NCI-H82 (cell line): ENCODE data around the gene ERN2.
"Not testable (repeated sequence)": the region's sequence is repeated elsewhere in the genome, so short reads cannot be mapped to it uniquely, and the experiment has no call there.

Experiments
- DNase-seq: peaks from one replicate; lab custom pipeline; 2025; lab: John Stamatoyannopoulos, UW

The ERN2 gene

DNA sequence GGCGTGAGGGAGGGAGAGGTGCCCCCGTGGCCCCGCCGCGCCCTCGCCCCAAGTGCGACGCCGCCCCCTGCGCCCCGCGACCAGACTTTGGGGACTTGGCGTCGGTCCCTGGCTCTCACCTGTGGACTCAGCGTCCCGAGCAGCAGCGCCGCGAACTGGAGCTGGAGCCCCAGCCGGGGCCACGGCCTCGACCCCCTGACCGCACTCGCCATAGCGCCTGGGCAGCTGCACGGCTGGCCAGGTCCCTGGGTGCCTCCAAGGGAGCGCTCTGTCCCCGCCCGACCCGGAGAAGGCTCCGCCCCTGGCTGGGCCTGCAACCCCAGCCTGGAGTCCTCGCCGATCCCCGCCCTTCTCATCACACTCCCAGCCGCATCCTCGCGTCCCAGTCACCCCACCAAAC, at the start of gene ERN2:
TSS of gene ERN2 (minus strand) at position 247 of the 400 bp plus-strand sequence. CDS start at position 212, 35 bp downstream.
- no peak for DNase-seq

DNA sequence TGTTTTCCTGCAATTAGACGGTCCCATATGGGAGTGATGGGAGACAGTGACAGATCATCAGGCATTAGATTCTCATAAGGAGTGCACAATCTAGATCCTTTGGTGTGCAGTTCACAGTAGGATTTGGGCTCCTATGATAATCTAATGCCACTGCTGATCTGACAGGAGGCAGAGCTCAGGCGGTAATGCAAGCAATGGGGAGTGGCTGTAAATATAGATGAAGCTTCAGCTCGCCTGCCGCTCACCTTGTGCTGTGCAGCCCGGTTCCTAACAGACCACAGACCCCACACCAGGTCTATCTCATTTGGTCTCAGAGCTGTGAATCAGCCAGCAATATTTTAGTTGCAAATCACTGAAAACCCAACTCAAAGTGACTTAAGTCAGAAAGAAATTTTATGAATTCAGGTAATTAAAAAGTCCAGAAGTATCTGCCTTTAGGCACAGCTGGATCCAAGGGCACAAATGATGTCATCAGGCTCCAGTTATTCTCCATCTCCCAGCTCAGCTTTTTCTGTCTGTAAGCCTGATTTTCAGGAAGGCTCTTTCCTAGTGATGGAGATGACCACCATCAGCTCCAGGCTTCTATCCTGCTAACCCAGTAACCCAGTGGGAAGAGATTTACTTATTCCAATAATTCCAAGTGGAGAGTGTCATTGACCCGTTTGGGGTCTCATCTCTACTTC, 45.1 kb upstream of the ERN2 start:
- DNase-seq, result no peak

DNA sequence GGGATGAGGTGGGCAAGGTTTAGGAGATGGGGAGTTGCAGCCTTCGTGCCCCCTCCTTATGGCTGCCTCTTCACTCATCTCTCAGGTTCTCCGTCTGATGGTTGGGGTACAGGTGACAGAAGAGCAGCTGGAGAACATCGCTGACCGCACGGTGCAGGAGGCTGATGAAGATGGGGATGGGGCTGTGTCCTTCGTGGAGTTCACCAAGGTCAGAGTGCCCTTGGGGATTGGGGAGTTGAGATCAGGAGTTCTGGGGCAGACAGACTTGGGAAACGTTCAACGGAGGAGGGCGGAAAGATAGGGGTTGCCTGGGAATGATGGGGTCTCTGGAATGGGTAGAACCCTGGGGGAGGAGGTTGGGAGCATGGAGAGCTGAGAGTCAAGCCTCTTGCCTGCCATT, 44.1 kb upstream of the ERN2 start:
- DNase-seq, result no peak

DNA sequence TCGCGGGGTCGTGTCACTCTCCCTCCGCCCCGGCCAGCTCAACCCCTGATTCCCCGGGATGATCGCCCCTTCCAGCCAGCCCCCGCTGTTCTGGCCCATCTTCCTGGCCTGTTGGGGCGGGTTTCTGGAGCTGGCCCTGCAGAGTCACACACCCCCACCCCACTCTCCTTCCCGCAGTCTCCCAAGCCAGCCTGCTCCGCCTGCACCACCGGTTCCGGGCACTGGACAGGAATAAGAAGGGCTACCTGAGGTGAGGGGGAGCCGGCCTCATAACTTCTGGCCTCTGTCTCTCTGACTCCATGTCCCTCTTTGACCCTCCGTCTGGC, 42.4 kb upstream of the ERN2 start:
- no peak for DNase-seq

DNA sequence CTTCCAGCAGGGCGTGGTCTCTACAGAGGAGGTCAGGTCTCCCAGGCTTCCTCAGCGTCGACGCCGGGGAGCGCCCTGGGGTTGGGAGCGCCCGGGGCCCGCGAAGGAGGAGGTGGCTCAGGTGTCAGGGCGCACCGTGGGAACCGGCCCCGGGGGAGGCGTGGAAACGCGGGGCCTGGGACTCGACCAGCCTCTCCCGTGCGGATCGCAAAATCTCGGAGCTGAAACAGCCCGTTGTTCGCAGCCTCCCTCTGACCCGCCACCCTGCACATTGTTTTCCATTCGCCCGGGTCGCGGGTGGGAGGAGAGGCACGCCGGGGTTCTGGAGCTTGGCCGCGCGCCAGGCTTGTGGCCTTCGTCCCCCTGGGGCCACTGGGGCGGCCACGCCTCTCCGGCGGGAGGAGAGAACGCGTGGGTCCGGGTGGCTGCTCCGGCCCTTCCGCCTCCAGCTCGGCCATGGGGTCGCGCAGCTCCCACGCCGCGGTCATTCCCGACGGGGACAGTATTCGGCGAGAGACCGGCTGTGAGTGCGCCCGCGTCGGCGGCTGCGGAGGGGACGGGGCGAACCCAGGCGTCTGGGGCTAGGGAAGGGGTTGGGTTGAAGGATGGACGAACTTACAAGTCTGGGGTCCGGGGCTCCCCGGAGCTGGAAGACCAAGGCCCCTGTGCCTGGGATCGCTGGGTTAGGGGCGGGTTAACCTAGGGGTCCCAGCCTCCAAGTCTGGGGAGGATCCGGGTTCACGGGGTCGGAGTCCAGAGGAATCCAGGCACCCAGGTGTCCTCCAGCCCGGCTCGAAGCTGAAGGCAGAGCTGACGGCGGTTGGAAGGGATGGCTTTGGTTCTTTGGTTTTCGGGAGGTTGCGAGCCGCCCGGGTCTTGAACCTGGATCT, 41.8 kb upstream of the ERN2 start, which contains the start of gene CHP2:
TSS of gene CHP2 (plus strand) at position 433 of the 890 bp plus-strand sequence. CDS start at position 457, 24 bp downstream.
- DNase-seq, result peak; percentile 7

DNA sequence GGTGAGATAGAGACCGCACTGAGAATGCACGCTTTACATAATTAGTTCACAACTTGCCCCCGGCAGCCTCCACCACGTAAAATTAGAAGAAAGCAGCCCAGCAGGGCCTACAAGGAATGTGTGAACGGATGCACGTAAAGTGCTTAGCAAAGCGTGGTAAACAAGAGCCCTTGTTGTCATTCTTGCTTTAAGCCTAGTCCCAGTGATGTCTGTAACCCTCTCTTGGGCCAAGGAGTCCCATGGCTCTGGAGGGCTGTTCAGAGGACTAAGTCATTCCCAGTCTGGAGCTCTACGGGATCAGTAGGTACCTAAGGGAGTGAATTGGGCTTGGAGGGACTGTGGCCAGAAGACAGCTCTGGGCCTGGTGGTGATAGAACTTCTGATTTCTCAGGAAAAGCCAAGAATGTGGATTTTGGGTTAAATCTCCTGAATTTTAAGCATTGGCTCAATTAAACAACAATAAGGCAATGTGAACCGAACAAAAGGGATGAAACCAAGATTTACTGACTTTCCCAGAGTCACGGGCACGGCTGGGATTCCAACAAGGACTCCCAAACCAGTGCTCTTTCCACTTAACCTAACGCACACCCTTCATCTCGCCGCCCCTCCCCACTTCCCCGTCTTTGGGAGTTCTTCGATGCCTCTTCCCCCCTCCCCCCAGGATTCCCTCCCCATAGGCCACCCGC, 41.0 kb upstream of the ERN2 start:
- no peak for DNase-seq

DNA sequence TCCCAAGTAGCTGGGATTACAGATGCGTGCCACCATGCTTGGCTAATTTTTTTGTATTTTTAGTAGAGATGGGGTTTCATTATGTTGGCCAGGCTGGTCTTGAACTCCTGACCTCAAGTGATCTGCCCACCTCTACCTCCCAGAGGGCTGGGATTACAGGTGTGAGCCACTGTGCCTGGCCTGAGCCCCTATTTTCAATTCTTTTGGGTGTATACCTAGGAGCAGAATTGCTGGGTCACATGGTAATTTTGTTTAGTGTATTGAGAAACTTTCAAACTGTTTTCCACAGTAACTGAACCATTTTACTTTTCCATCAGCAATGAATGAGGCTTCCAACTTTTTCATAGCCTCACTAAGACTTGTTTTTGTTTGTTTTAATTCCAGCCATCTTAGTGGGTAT, 38.0 kb upstream of the ERN2 start:
- not testable (repeated sequence) for DNase-seq

DNA sequence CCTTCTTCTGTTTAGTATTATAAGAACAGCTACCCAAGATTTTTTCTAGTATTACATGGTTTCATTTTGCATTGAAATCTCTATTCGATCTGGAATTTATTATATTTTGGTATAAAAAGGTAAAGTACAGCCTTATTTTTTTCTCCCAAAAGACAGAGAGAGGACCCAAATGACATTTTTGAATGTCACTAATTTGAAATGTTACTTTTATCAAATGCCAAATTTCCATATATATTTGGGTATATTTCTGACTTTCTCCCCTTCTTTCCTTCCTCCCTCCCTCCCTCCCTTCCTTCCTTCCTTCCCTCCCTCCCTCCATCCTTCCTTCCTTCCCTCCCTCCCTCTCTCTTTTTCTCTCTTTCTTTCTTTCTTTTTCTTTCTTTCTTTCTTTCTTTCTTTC, 35.6 kb upstream of the ERN2 start:
- DNase-seq, result no peak

DNA sequence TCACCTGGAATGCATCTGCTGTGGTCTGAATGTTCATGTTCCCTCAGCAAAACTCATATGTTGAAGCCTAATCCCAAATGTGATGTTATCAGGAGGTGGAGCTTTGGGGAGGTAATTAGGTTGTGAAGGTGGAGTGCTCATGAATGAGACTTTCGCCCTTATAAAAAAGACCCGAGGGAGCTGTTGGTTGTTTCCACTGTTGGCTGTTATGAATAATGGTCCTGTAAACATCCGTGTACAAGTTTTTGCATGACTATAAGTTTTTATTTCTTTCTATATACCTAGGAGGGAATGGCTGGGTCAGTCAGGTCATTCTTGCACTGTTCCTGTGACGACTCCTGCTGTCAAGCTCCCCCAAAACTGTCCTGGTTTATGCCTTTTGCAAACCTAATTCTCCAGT, 32.2 kb upstream of the ERN2 start:
- no peak for DNase-seq

DNA sequence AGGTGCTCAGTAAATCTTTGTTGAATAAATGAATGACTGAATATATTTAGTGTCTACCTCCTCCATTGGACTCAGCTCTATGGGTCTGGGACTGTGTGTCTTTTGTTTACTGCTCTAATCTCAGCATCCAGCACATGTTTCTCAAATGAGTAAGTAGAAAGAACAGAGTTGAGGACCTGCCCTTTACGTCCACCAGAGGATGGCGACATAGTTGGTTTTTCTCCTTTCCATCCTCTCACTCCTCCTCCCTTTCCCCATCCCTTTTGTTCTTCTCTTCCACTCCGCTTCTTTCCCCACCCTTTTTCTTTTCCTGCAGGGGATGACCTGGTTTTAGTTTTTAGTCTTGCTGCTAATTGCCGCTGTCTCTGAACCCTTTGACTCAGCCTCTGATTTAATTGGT, 29.7 kb upstream of the ERN2 start:
- no peak for DNase-seq

DNA sequence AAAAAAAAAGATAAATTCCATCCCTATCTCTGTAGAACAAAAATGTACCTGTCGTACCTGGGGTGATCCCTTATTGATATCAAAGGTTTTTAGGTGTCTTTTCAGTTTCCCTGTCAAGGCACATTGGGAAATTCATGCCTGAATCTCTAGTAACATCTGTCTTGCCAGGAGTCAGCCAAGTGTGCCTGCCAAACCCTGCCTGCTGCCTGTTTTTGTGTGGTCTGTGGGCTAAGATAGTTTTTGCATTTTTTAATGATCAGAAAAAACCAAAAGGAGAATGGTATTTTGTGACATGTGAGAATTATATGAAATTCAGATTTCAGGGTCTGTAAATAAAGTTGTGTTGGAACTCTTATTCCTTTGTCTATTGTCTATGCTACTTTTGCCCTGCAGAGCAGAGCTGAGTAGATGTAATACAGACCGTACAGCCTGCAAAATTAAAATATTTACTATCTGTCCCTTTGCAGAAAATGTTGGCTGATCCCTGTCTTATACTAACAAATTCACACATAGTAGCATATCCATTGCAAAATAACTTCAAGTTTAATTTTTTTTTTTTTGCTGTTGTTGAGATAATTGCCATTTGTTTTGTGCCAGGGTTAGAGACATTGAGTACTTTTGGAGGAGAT, 28.8 kb upstream of the ERN2 start:
- no peak for DNase-seq

DNA sequence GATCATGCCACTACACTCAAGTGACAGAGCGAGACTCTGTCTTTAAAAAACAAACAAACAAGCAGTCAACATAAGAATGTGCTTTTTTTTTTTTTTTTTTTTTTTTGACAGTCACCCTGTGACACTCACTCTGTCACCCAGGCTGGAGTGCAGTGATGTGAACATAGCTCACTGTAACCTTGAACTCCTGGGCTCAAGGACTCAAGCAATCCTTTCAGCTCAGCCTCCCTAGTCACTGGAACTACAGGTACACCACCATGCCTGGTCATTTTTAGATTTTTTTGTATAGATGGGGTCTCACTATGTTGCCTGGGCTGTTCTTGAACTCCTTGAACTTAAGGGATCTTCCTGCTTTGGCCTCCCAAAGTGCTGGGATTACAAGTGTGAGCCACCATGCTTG, 26.5 kb upstream of the ERN2 start:
- no peak for DNase-seq

DNA sequence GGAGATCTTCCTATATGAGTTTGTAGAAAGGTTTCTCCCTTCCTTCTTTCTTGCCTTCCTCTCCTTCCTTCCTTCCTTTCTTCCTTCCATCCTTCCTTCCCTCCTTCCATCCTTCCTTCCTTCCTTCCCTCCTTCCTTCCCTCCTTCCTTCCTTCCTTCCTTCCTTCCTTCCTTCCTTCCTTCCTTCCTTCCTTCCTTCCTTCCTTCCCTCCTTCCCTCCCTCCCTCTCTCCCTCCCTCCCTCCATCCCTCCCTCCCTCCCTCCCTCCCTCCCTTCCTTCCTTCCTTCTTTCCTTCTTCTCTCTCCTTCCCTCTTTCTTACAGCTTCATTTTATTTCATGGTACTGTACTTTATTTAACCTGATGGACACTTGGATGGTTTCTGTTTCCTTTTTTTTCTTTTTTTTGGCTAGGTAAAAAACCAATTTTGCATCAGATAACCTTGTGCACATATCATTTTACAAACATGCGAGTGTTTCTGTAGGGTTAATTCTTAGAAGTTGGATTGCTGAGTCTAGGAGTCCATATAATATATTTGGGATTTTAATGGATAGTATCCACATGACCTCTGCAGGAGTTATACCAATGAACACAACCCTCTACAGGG, 24.5 kb upstream of the ERN2 start:
- not testable (repeated sequence) for DNase-seq

DNA sequence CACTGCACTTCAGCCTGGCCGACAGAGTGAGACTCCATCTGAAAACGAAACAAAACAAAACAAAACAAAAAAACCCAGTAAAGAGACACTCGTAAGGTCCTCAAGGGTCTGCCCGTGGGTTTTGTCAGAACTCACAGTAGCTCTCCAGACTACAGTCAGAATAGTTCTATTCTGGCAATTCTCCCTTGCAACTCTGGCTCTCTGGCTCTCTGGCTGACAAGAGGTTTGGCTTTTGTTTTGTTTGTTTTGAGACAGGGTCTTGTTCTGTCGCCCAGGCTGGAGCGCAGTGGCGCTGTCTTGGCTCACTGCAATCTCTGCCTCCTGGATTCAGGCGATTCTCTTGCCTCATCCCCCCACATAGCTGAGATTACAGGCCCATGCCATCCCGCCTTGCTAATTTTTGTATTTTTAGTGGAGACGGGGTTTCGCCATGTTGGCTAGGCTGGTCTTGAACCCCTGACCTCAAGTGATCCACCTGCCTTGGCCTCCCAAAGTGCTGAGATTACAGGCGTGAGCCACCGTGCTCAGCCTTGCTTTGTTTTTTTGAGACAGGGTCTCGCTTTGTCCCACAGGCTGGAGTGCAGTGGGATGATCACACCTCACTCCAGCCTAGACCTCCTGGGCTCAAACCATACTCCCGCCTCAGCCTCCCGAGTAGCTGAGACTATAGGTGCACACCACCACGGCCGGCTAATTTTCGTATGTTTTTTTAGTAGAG, 21.3 kb upstream of the ERN2 start:
- DNase-seq, result no peak

DNA sequence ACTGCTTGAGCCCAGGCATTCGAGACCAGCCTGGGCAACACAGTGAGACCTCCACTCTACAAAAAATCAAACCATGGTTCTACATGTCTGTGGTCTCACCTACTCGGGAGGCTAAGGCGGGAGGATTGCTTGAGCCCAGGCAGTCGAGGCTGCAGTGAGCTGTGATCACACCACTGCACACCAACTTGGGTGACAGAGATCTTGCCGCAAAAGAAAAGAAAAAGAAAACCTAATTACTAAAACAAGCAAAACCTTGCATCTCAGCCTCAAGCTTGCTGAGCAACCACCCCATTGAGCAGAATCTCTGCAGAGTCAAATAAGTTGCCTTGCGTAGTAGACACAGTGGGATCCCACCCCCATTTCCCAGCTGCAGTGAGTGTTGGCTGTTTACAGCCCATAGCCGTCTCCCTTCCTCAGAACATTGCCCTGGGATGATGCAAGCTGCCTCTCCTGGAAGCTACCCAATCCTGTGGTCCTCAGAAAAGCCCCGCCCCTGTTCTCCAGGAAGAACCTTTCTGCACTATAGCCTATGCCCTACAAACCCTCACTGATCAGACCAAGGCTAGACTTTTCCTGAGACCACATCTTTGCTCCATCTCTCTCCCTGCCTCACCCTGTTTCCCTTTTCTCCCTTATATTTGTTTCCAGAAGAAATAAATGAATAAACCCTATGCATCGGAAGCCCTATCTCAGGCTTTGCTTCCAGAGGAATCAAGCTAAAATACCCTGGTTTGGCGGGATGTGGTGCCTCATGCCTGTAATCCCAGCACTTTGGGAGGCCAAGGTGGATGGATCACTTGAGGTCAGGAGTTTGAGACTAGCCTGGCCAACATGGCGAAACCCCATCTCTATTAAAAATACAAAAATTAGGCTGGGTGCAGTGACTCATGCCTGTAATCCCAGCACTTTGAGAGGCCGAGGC, 16.7 kb upstream of the ERN2 start:
- peak; percentile 56 for DNase-seq

DNA sequence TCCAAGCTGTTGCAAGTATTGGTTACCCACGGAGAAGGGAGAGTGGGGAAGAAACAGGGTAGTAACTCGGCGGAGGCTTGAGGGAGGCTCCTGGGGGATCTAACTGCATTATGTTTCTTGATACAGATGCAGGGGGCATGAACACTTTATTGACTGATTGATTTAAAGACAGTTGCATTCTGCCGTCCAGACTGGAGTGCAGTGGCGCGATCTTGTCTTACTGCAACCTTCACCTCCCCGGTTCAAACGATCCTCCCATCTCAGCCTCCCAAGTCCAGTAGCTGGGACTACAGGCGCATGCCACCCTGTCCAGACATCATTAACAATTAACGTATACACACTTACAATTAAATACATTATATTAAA, 15.1 kb upstream of the ERN2 start:
- DNase-seq, result no peak

DNA sequence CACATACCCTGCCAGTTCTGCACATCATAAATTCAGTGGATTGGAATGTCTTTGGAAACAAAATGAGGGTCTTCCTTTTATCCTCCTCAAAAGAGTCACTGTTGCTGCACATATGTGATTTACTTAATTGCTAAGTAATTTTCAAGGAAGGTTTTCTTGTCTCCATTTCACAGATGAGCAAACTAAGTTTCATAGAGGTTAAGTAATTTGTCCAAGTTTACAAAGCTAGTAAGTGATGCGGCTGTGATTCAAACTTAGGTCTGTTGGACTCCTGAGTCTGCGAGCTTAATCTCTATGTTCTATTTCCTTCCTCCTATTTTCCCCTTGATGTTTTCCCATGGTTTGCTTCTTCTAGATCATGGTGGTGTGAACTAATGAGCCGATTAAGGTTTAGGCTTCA, 13.7 kb upstream of the ERN2 start:
- no peak for DNase-seq

DNA sequence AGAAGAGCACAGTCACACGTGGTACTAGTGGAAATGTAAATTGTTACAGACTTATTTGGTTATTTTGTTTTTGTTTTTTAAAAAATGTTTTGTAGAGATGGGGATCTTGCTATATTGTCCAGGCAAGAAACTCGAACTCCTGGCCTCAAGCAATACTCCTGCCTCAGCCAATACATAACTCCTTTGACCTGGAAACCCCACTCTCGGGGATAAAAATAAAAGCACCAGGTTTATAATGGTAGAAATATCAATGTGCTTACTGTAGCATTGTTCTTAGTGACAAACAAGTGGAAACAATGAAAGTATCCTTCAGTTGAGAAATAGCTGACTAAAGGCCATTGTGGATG, 11.7 kb upstream of the ERN2 start:
- no peak for DNase-seq

DNA sequence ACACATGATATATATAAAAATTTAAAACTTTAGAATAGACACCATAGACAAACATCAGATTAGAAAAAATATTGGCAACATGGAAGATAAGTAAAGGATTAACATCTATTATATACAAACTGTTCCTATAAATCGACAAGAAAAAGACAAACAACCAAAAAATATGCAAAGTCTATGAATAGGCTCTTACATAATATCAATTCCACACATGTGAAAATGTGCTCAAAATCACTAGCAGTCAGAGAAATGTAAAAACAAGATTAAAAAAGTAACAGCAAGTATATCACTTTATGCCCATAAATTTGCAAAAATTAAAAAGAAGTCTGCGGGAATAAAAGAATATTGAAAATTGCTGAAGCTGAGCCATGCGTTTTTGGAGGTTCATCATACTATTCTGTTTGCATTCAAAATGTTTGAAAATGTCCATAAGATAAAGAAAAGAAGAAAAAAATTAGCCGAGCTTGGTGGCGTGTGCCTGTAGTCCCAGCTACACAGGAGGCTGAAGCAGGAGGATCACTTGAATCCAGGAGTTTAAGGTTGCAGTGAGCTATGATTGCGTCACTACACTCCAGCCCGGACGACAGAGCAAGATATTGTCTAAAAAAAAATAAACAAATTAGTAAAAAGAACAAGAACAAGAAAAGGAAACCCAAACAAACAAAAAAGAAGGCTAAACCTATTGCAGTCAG, 11.2 kb upstream of the ERN2 start:
- DNase-seq, result no peak
